Subcutaneous adipose tissue (tissue), 4 donors: ENCODE data around the gene BANP. TPM values are rescaled to one million over a fixed set of nuclear protein-coding genes. Genes with fewer than 3 reads are reported as not detected.

Experiments used
- CTCF ChIP-seq: fragments of 450-650 bp; IDR thresholded peaks from one replicate; pipeline ENCODE4 v1.5.1; 2016; ENCODE audit warnings: low read depth, mild to moderate bottlenecking, control low read depth, antibody characterized with exemption, moderate library complexity
- total RNA-seq, 4 donors: library from RNA; depleted of rRNA; stranded (reverse); fragments of >200 nt; gene quantifications; one replicate each; pipeline ENCODE4 v1.1.0, GENCODE V29; 2016

Gene BANP
- total RNA-seq, 4 donors from 2014 or later, result 12.9 to 21.1 (median 16.9) TPM

GRCh38 chr16:88102597-88102996 lies 151.4 kb downstream of the BANP start:
- no peak for TF ChIP-seq CTCF

DNA sequence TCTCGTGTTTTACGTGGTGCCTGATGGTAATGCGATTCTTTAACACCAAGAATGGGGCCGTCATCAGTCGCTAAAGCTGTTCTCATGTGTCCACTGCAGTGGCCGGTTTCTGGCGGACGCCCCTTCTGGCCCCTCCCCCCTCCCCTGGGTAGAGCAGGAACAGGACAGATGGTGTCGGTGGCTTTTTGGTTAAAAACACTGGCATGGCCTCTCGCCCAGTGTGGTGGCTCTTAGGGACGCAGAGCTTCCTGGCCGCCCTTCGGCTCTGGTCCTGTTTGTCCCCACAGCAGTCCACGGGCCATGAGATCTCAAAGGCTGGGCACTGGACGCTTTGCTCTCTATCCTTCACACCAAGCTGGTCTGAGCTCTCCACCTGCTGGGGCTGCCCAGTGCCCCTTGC lies 151.8 kb downstream of the BANP start:
- no peak for TF ChIP-seq CTCF

GRCh38 chr16:88103581-88104188 lies 152.5 kb downstream of the BANP start:
- TF ChIP-seq CTCF, result no peak

DNA sequence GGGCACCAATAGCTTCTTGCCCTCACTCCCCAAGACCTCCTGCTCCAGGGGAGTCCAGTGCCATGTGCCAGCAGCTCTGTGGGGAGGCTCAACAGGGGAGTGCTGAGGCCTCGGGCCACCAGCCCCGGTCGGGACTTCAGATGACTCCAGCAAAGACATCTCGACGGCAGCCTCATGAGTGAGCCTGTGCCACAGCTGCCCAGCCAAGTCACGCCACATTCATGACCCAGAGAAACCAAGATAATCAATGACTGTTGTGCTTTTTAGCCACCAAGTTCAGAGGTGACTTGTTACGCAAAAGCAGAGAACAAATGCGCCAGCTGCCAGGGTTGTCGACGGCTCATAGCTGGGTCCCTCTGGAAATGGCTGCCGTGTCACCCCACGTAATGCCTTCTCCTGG lies 157.5 kb downstream of the BANP start:
- TF ChIP-seq CTCF, result no peak

GRCh38 chr16:88113545-88114045 lies 162.4 kb downstream of the BANP start:
- TF ChIP-seq CTCF, result no peak

GRCh38 chr16:88116121-88116520 lies 164.9 kb downstream of the BANP start:
- TF ChIP-seq CTCF, result no peak

- TF ChIP-seq CTCF, result no peak
Measured at GRCh38 chr16:88117476-88117868, 166.2 kb downstream of the BANP start.
